Measurements from ENCODE around the gene PIH1D1. TPM values are rescaled to one million over a fixed set of nuclear protein-coding genes. Genes with fewer than 3 reads are reported as not detected.

The PIH1D1 gene
- polyA plus RNA-seq, 2 donors: 63.5 to 65.3 TPM

DNA sequence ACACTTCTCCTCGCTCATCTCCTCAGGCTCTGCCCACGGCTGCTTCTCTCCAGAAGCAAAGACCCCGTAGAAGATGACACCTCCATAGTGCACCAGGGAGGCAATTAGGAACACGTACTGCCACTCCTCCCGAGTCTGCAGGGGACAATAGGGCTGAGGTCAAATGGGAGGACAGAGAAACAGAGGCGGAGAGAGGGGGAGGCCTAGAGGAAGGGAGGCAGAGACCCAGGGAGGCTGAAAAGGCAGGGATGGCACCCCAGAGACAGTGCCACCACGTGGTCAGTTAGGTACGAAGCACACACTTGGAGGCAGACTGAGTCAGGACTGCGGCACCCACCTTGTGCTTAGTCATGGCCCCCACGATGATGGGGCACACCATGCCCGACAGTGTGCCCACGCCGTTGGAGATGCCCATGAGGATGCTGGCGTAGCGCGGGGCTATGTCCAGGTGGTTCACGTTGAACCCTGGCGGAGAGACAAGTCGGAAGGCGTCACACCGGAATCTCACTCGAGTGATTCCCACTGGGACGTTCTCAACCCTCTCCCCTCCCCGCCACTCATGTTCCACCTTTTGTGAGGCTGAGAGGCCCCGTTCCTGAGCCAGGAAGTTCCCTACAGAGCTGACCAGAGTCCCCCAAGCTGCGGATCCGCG, 20.8 kb downstream of the PIH1D1 start:
- H3K27me3 ChIP-seq (ENCODE audit: control insufficient read depth in 1 of 2, insufficient read depth in 2 of 2, low read length in 2 of 2): peaks cover 0 to 21% of the 10 kb centered on the region in 2 donors
- H3K36me3 ChIP-seq (ENCODE audit: control insufficient read depth in 2 of 2, insufficient read depth in 2 of 2, low read length in 1 of 2): no peaks in the 10 kb centered on the region
- no peak overlapping the region for H3K4me3 ChIP-seq (ENCODE audit: low read depth in 1 of 2, low read length in 2 of 2)
- peaks cover 0 to 7% of the 10 kb centered on the region in 2 donors for H3K9me3 ChIP-seq (ENCODE audit: control insufficient read depth in 2 of 2, insufficient read depth in 1 of 2, low read depth in 1 of 2, low read length in 1 of 2)
- peaks cover 0 to 6% of the 10 kb centered on the region in 2 donors for H3K4me1 ChIP-seq (ENCODE audit: control insufficient read depth in 2 of 2, insufficient read depth in 2 of 2, low read length in 1 of 2)
- H3K27ac ChIP-seq (ENCODE audit: low read depth in 2 of 2, low read length in 1 of 2): no peak overlapping the region
- WGBS, 2 donors: 68 to 72% methylated on average over 28 of the region's 28 CpGs

DNA sequence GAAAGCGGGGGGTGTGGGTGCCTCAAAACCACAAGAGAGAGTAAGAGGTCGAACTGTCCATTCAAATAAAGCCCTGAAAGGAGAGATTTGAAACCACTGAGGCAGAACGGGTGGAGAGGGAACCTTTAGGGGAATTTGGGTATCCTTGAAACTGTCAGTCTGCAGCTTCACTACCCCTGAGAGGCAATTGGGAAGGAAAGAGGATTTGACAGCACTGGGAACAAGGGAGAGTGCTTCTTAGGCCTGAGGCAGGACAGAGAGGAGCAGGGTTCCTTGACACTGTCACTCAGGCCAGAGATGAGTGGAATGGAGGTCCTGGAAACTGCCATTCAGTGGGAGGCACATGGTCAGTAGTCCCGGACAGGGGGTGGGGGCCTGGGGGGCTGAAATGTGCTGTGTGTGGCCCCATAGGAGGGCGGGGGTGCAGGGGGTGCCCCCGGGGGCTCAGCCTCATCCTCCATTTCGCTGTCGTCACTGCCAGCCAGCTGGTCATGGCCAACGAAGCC, 21.4 kb downstream of the PIH1D1 start:
- H3K36me3 ChIP-seq (ENCODE audit: control insufficient read depth in 2 of 2, insufficient read depth in 2 of 2, low read length in 1 of 2): no peaks in the 10 kb centered on the region
- peaks cover 0 to 6% of the 10 kb centered on the region in 2 donors for H3K4me1 ChIP-seq (ENCODE audit: control insufficient read depth in 2 of 2, insufficient read depth in 2 of 2, low read length in 1 of 2)
- H3K4me3 ChIP-seq (ENCODE audit: low read depth in 1 of 2, low read length in 2 of 2): no peak overlapping the region
- WGBS, 2 donors: 76 to 79% methylated on average over 8 to 9 of the region's 9 CpGs
- no peak overlapping the region for H3K27ac ChIP-seq (ENCODE audit: low read depth in 2 of 2, low read length in 1 of 2)
- H3K27me3 ChIP-seq (ENCODE audit: control insufficient read depth in 1 of 2, insufficient read depth in 2 of 2, low read length in 2 of 2): peaks cover 0 to 24% of the 10 kb centered on the region in 2 donors
- peaks cover 0 to 7% of the 10 kb centered on the region in 2 donors for H3K9me3 ChIP-seq (ENCODE audit: control insufficient read depth in 2 of 2, insufficient read depth in 1 of 2, low read depth in 1 of 2, low read length in 1 of 2)

DNA sequence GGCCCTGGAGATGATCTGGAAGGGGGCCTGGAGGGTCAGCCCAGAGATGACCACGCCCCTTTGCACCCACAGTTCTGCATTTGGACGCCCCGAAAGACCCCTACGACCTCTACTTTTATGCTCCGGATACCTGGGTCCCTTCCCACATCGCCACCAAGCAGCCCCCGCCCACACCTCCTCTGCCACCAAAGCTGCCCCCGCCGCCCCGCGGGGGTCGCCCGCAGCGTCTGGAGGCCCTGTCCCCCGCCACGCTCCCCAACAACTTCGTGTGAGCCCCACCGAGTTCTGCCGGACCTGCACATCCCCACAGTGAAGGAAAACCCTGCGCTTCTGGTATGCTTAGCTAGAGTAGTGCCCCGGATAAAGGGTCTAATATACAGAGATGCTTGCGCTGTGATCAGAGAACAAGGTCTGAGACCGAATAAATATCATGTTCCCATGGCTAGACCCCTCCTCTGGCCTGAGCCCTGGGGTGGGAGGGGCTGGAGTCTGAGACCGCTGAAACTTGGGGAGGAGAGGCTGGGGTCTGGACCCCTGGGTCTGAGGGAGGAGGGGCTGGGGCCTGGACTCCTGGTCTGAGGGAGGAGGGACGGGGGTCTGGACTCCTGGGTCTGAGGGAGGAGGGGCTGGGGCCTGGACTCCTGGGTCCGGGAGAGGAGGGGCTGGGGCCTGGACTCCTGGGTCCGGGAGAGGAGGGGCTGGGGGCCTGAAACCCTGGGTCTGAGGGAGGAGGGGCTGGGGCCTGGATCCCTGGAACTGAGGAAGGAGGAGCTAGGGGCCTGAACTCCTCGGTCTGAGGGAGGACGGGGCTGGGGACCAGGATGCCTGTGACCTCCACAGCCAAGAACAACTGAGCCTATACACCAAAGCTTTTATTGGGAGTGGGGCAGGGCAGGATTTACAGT, 22.8 kb downstream of the PIH1D1 start:
- Histone ChIP-seq H3K27me3 (ENCODE audit: control insufficient read depth in 1 of 2, insufficient read depth in 2 of 2, low read length in 2 of 2) (peaks cover 0 to 32% of the 10 kb centered on the region in 2 donors), H3K4me3 (ENCODE audit: low read depth in 1 of 2, low read length in 2 of 2) (no peak overlapping the region), H3K36me3 (ENCODE audit: control insufficient read depth in 2 of 2, insufficient read depth in 2 of 2, low read length in 1 of 2) (no peaks in the 10 kb centered on the region), H3K9me3 (ENCODE audit: control insufficient read depth in 2 of 2, insufficient read depth in 1 of 2, low read depth in 1 of 2, low read length in 1 of 2) (peaks cover 0 to 7% of the 10 kb centered on the region in 2 donors), H3K27ac (ENCODE audit: low read depth in 2 of 2, low read length in 1 of 2) (no peak overlapping the region), H3K4me1 (ENCODE audit: control insufficient read depth in 2 of 2, insufficient read depth in 2 of 2, low read length in 1 of 2) (peaks cover 0 to 6% of the 10 kb centered on the region in 2 donors)
- WGBS, 2 donors: 18% methylated on average over 29 of the region's 29 CpGs

DNA sequence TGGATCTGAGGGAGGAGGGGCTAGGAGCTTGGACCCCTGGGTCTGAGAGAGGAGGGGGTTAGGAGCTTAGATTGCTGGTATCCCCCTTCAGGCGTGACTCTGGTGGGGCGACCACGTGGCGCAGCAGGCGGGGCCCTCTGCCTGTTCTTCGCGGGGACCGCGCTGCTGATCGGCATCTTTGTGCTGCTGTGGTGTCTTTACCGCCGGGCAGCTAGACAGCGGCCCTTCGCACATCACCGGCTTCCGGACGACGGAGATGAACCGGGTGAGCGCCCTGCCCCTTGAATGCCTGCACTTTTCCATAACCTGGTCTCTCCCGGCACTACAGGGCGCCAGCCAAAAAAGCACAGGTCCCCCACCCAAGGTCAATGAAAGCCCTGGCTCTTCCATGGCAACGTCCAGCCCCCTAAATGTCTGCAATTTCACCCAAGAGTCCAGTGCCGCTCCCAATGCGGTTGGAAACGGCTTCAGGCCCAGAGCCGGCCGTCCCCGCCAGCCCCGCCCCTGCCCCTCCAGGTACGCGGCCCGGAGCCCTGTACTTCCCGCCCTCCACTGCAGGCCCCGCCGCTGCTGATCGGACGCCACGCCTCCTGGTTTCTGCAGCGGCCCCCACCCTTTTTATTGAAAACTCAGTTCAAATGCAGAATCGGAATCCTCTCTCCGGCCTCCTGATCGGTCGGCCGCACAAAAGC, 23.6 kb downstream of the PIH1D1 start:
- H3K4me1 ChIP-seq (ENCODE audit: control insufficient read depth in 2 of 2, insufficient read depth in 2 of 2, low read length in 1 of 2): peaks cover 0 to 6% of the 10 kb centered on the region in 2 donors
- 2% methylated on average over 45 of the region's 45 CpGs for WGBS, 2 donors
- peaks cover 0 to 30% of the 10 kb centered on the region in 2 donors for H3K27me3 ChIP-seq (ENCODE audit: control insufficient read depth in 1 of 2, insufficient read depth in 2 of 2, low read length in 2 of 2)
- H3K9me3 ChIP-seq (ENCODE audit: control insufficient read depth in 2 of 2, insufficient read depth in 1 of 2, low read depth in 1 of 2, low read length in 1 of 2): peaks cover 0 to 7% of the 10 kb centered on the region in 2 donors
- H3K4me3 ChIP-seq (ENCODE audit: low read depth in 1 of 2, low read length in 2 of 2): no peak overlapping the region
- H3K27ac ChIP-seq (ENCODE audit: low read depth in 2 of 2, low read length in 1 of 2): no peak overlapping the region
- no peaks in the 10 kb centered on the region for H3K36me3 ChIP-seq (ENCODE audit: control insufficient read depth in 2 of 2, insufficient read depth in 2 of 2, low read length in 1 of 2)

DNA sequence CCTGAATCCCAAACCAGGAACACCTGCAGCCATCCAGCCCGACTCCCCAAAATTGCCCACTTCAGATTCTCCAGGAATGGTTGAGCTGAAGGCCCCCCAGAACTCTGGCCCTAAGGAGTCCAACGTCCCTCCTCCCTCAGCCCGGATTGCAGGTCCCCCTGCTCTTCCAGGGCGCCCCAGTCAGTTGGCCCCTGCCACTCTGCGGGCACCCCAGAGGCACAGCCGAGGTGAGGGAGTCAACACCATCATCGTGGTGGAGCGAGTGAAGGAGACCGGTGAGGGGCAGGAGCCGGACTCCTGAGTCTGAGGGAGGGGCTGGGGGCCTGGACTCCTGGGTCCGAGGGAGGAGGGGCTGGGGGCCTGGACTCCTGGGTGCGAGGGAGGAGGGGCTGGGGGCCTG, 24.3 kb downstream of the PIH1D1 start:
- Histone ChIP-seq H3K9me3 (ENCODE audit: control insufficient read depth in 2 of 2, insufficient read depth in 1 of 2, low read depth in 1 of 2, low read length in 1 of 2) (peaks cover 0 to 7% of the 10 kb centered on the region in 2 donors), H3K27me3 (ENCODE audit: control insufficient read depth in 1 of 2, insufficient read depth in 2 of 2, low read length in 2 of 2) (peaks cover 0 to 36% of the 10 kb centered on the region in 2 donors), H3K36me3 (ENCODE audit: control insufficient read depth in 2 of 2, insufficient read depth in 2 of 2, low read length in 1 of 2) (no peaks in the 10 kb centered on the region), H3K4me3 (ENCODE audit: low read depth in 1 of 2, low read length in 2 of 2) (no peak overlapping the region), H3K4me1 (ENCODE audit: control insufficient read depth in 2 of 2, insufficient read depth in 2 of 2, low read length in 1 of 2) (peaks cover 2 to 9% of the 10 kb centered on the region in 2 donors), H3K27ac (ENCODE audit: low read depth in 2 of 2, low read length in 1 of 2) (no peak overlapping the region)
- 50 to 53% methylated on average over 12 of the region's 12 CpGs for WGBS, 2 donors

DNA sequence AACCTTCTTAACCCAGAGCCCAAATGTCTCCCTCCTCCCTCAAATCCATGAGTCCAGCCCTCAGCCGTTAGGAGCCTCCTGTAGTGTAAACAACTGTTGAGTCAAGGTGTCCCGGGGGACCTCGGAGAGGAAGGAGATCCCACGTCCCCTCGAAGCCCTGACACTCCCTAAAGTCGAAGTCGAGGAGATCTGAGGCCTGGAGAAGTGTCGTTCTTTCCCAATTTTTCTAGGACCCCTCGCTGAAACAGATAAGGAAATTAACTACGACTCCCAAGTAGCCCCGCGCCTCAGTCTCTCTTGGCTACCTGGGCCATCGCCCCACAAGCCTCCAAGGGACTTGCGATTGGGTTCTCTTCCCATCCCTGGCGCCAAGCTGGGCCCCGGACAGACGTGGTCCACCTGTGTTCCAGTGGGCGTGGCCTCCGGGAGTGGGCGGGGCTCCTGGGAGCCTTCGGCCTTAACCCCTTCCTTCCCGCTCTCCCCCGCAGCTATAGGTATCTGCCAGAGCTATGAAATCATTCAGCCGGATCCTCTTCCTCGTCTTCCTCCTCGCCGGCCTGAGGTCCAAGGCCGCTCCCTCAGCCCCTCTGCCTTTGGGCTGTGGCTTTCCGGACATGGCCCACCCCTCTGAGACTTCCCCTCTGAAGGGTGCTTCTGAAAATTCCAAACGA, 25.6 kb downstream of the PIH1D1 start:
- Histone ChIP-seq H3K4me3 (ENCODE audit: low read depth in 1 of 2, low read length in 2 of 2) (no peak overlapping the region), H3K27ac (ENCODE audit: low read depth in 2 of 2, low read length in 1 of 2) (no peak overlapping the region), H3K9me3 (ENCODE audit: control insufficient read depth in 2 of 2, insufficient read depth in 1 of 2, low read depth in 1 of 2, low read length in 1 of 2) (no peaks in the 10 kb centered on the region), H3K27me3 (ENCODE audit: control insufficient read depth in 1 of 2, insufficient read depth in 2 of 2, low read length in 2 of 2) (peaks cover 0 to 34% of the 10 kb centered on the region in 2 donors), H3K36me3 (ENCODE audit: control insufficient read depth in 2 of 2, insufficient read depth in 2 of 2, low read length in 1 of 2) (no peaks in the 10 kb centered on the region), H3K4me1 (ENCODE audit: control insufficient read depth in 2 of 2, insufficient read depth in 2 of 2, low read length in 1 of 2) (peaks cover 2 to 14% of the 10 kb centered on the region in 2 donors)
- 3 to 5% methylated on average over 30 of the region's 30 CpGs for WGBS, 2 donors

GRCh38 chr19:49425178-49425577, 26.4 kb downstream of the PIH1D1 start, which contains the start of gene GFY:
GFY (plus strand) TSS chr19:49425388; CDS start chr19:49426431, 1,043 bp downstream.
- no peak within 1 kb of the TSS for H3K27ac ChIP-seq (ENCODE audit: low read depth in 2 of 2, low read length in 1 of 2)
- 45 to 55% methylated on average over 7 of the region's 7 CpGs for WGBS, 2 donors
- peaks cover 0 to 34% of the 10 kb centered on the region in 2 donors for H3K27me3 ChIP-seq (ENCODE audit: control insufficient read depth in 1 of 2, insufficient read depth in 2 of 2, low read length in 2 of 2)
- no peaks in the 10 kb centered on the region for H3K9me3 ChIP-seq (ENCODE audit: control insufficient read depth in 2 of 2, insufficient read depth in 1 of 2, low read depth in 1 of 2, low read length in 1 of 2)
- peaks cover 2 to 16% of the 10 kb centered on the region in 2 donors for H3K4me1 ChIP-seq (ENCODE audit: control insufficient read depth in 2 of 2, insufficient read depth in 2 of 2, low read length in 1 of 2)
- no peak within 1 kb of the TSS for H3K4me3 ChIP-seq (ENCODE audit: low read depth in 1 of 2, low read length in 2 of 2)
- no peaks in the 10 kb centered on the region for H3K36me3 ChIP-seq (ENCODE audit: control insufficient read depth in 2 of 2, insufficient read depth in 2 of 2, low read length in 1 of 2)

DNA sequence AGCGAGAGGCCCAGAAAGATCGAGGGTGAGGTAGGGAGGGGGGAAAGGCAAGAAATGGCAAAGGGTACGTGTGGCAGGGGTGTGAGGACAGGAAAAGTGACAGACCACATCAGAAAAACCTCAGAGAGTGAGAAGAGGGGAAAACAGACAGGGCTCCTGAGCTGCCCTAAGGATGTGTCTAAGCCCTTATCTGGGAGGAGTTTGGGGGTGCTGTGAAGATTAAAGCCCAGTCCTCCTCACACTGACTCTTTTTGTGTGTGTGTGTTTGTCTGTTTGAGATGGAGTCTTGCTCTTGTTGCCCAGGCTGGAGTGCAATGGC, 27.7 kb downstream of the PIH1D1 start:
- WGBS, 2 donors: 6 to 17% methylated on average over 3 of the region's 3 CpGs
- H3K4me3 ChIP-seq (ENCODE audit: low read depth in 1 of 2, low read length in 2 of 2): no peak overlapping the region

More for the DNA sequence above, 27.7 kb downstream of the PIH1D1 start:
- H3K27ac ChIP-seq (ENCODE audit: low read depth in 2 of 2, low read length in 1 of 2): no peak overlapping the region
- H3K4me1 ChIP-seq (ENCODE audit: control insufficient read depth in 2 of 2, insufficient read depth in 2 of 2, low read length in 1 of 2): peaks cover 2 to 16% of the 10 kb centered on the region in 2 donors
- H3K36me3 ChIP-seq (ENCODE audit: control insufficient read depth in 2 of 2, insufficient read depth in 2 of 2, low read length in 1 of 2): no peaks in the 10 kb centered on the region
- peaks cover 0 to 34% of the 10 kb centered on the region in 2 donors for H3K27me3 ChIP-seq (ENCODE audit: control insufficient read depth in 1 of 2, insufficient read depth in 2 of 2, low read length in 2 of 2)
- H3K9me3 ChIP-seq (ENCODE audit: control insufficient read depth in 2 of 2, insufficient read depth in 1 of 2, low read depth in 1 of 2, low read length in 1 of 2): no peaks in the 10 kb centered on the region
